Rectal smooth muscle tissue (tissue), 1 donor: ENCODE results near the gene RSF1.
"Not testable (repeated sequence)": the region's sequence is repeated elsewhere in the genome, so short reads cannot be mapped to it uniquely, and the experiment has no call there.

Source experiments
- H3K27ac ChIP-seq: one replicate; pipeline ENCODE4 v1.7.0; 2013; ENCODE audit warnings: low read depth, low read length, inconsistent platforms
- H3K27me3 ChIP-seq: one replicate; pipeline ENCODE4 v1.7.0; 2013; ENCODE audit warnings: low read length; ENCODE audit not compliant: control insufficient read depth, insufficient read depth
- H3K36me3 ChIP-seq: one replicate; pipeline ENCODE4 v1.7.0; 2013; ENCODE audit warnings: low read length; ENCODE audit not compliant: control insufficient read depth, insufficient read depth
- H3K4me1 ChIP-seq: one replicate; pipeline ENCODE4 v1.7.0; 2013; ENCODE audit warnings: low read length; ENCODE audit not compliant: control insufficient read depth, insufficient read depth
- H3K4me3 ChIP-seq: one replicate; pipeline ENCODE4 v1.7.0; 2013; ENCODE audit warnings: low read length
- H3K9ac ChIP-seq: one replicate; pipeline ENCODE4 v1.7.0; 2013; ENCODE audit warnings: low read length

RSF1 gene

GRCh38 chr11:77820565-77821348, at the start of gene RSF1, which contains the start of gene AAMDC:
Gene RSF1 (minus strand): TSS chr11:77820722. CDS start chr11:77820714, 8 bp downstream.
Gene AAMDC (plus strand): TSS chr11:77821144. CDS start chr11:77842497, 21,353 bp downstream.
- no peaks in the 10 kb centered on the region for H3K36me3 ChIP-seq
- H3K4me3 ChIP-seq: peak within 1 kb of the TSS; percentile 97
- peak within 1 kb of the TSS; percentile 86 for H3K27ac ChIP-seq
- H3K9ac ChIP-seq: peak within 1 kb of the TSS; percentile 89
- peaks cover 10% of the 10 kb centered on the region for H3K4me1 ChIP-seq
- H3K27me3 ChIP-seq: no peaks in the 10 kb centered on the region

- no peak overlapping the region for H3K27ac ChIP-seq
- H3K4me1 ChIP-seq: no peaks in the 10 kb centered on the region
- no peak overlapping the region for H3K9ac ChIP-seq
- H3K4me3 ChIP-seq: no peak overlapping the region
- H3K36me3 ChIP-seq: peaks cover 2% of the 10 kb centered on the region
- no peaks in the 10 kb centered on the region for H3K27me3 ChIP-seq
Observed at GRCh38 chr11:77868744-77869143, 48.2 kb upstream of the RSF1 start.

GRCh38 chr11:77866336-77866735, 45.8 kb upstream of the RSF1 start:
- Histone ChIP-seq H3K9ac (no peak overlapping the region), H3K36me3 (peaks cover under 1% of the 10 kb centered on the region), H3K4me1 (no peaks in the 10 kb centered on the region), H3K27ac (no peak overlapping the region), H3K4me3 (no peak overlapping the region), H3K27me3 (no peaks in the 10 kb centered on the region)

- H3K27me3 ChIP-seq: no peaks in the 10 kb centered on the region
- no peak overlapping the region for H3K4me3 ChIP-seq
- no peaks in the 10 kb centered on the region for H3K36me3 ChIP-seq
- H3K27ac ChIP-seq: no peak overlapping the region
- no peaks in the 10 kb centered on the region for H3K4me1 ChIP-seq
- H3K9ac ChIP-seq: no peak overlapping the region
Observed at GRCh38 chr11:77865805-77866204, 45.3 kb upstream of the RSF1 start.

GRCh38 chr11:77861444-77861843, 40.9 kb upstream of the RSF1 start:
- H3K36me3 ChIP-seq, H3K27me3 ChIP-seq, H3K4me3 ChIP-seq, H3K4me1 ChIP-seq, H3K27ac ChIP-seq, H3K9ac ChIP-seq: not testable (repeated sequence)

GRCh38 chr11:77857906-77858457, 37.5 kb upstream of the RSF1 start:
- not testable (repeated sequence) for H3K27me3 ChIP-seq, H3K4me3 ChIP-seq, H3K4me1 ChIP-seq, H3K27ac ChIP-seq, H3K9ac ChIP-seq
- peaks cover 10% of the 10 kb centered on the region for H3K36me3 ChIP-seq

GRCh38 chr11:77854838-77855237, 34.3 kb upstream of the RSF1 start:
- H3K27ac ChIP-seq: no peak overlapping the region
- no peak overlapping the region for H3K4me3 ChIP-seq
- no peaks in the 10 kb centered on the region for H3K4me1 ChIP-seq
- no peaks in the 10 kb centered on the region for H3K27me3 ChIP-seq
- peaks cover 10% of the 10 kb centered on the region for H3K36me3 ChIP-seq
- no peak overlapping the region for H3K9ac ChIP-seq

GRCh38 chr11:77851503-77851902, 31.0 kb upstream of the RSF1 start:
- no peak overlapping the region for H3K4me3 ChIP-seq
- H3K36me3 ChIP-seq: peaks cover 8% of the 10 kb centered on the region
- H3K27me3 ChIP-seq: no peaks in the 10 kb centered on the region
- no peak overlapping the region for H3K27ac ChIP-seq
- H3K4me1 ChIP-seq: no peaks in the 10 kb centered on the region
- no peak overlapping the region for H3K9ac ChIP-seq

GRCh38 chr11:77843700-77844099, 23.2 kb upstream of the RSF1 start:
- not testable (repeated sequence) for H3K27me3 ChIP-seq, H3K4me1 ChIP-seq, H3K4me3 ChIP-seq, H3K27ac ChIP-seq, H3K36me3 ChIP-seq, H3K9ac ChIP-seq

- H3K9ac ChIP-seq: no peak overlapping the region
- no peak overlapping the region for H3K27ac ChIP-seq
- no peak overlapping the region for H3K4me3 ChIP-seq
- H3K4me1 ChIP-seq: no peaks in the 10 kb centered on the region
- H3K36me3 ChIP-seq: peaks cover 5% of the 10 kb centered on the region
- H3K27me3 ChIP-seq: no peaks in the 10 kb centered on the region
Observed at GRCh38 chr11:77842441-77843121, 22.1 kb upstream of the RSF1 start.

GRCh38 chr11:77833302-77833701, 12.8 kb upstream of the RSF1 start:
- Histone ChIP-seq H3K9ac (no peak overlapping the region), H3K27ac (no peak overlapping the region), H3K36me3 (no peaks in the 10 kb centered on the region), H3K27me3 (no peaks in the 10 kb centered on the region), H3K4me1 (no peaks in the 10 kb centered on the region), H3K4me3 (no peak overlapping the region)

GRCh38 chr11:77828926-77829325, 8.4 kb upstream of the RSF1 start:
- no peaks in the 10 kb centered on the region for H3K36me3 ChIP-seq
- H3K27me3 ChIP-seq: no peaks in the 10 kb centered on the region
- H3K27ac ChIP-seq: no peak overlapping the region
- H3K9ac ChIP-seq: no peak overlapping the region
- H3K4me1 ChIP-seq: peaks cover 1% of the 10 kb centered on the region
- no peak overlapping the region for H3K4me3 ChIP-seq
